Left renal cortex interstitium (tissue), 4 donors: Measurements from ENCODE around the gene DRD2. TPM values are rescaled to one million over a fixed set of nuclear protein-coding genes. Genes with fewer than 3 reads are reported as not detected.

ENCODE experiments used
- DNase-seq, 4 donors: peaks; one replicate each; pipeline ENCODE4 v3.0.0-alpha.2; 2013; ENCODE audit warnings: low read depth in 4 of 4, low spot score in 2 of 4, missing footprints in 1 of 4
- polyA plus RNA-seq, 4 donors: library from polyadenylated mRNA; unstranded; fragments of 120-200 nt; gene quantifications; one replicate each; pipeline ENCODE4 v1.2.1, GENCODE V29; 2013; ENCODE audit not compliant: insufficient read length in 4 of 4

Gene DRD2
- polyA plus RNA-seq, 4 donors: 0.21 to 0.76 (median 0.42) TPM

GRCh38 chr11:113447621-113448315 is 27.4 kb downstream of the DRD2 start:
- no peak for DNase-seq

DNA sequence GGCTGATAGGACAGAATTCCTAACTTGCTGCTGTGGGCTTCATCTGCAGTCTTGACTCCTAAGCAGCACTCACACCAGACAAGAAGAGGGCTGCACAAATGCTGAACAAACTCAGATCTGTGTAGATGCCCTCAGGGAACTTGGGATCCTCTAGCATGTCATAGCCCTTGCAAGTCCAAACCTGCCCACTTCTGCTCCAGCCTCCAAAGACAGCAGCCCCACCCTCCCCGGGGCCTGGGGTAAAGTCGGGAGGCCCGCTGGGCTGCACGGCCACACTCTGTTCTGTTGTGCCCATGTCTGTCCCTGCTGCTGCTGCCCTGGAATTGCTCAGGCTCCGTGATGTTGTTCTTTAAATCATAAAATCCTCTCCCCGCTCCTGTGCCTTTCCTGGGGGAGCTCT is 28.3 kb downstream of the DRD2 start:
- no peak for DNase-seq

DNA sequence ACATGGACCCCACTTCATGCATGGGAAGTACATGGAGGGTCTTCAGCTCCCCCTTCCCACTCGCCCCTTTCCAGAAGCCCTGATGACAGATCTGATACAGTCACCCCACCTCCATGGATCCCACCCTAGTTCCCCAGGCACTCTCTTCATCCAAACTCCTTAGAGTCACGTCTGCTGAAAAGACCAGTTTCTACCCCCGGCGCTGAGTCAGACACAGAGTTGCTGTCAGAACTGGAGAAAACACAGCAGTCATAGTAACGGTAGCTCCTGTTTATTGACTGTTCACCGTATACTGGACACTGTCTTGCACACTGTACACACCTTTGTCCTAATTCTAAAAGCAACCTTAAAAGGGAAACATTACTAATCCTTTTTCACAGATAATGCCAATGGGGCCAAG is 29.1 kb downstream of the DRD2 start:
- DNase-seq: no peak

GRCh38 chr11:113444502-113445123 is 30.6 kb downstream of the DRD2 start:
- peak in 1 of 4 donors; percentile 2 for DNase-seq

- DNase-seq: no peak
These were observed 34.4 kb downstream of the DRD2 start for GRCh38 chr11:113440816-113441215.

DNA sequence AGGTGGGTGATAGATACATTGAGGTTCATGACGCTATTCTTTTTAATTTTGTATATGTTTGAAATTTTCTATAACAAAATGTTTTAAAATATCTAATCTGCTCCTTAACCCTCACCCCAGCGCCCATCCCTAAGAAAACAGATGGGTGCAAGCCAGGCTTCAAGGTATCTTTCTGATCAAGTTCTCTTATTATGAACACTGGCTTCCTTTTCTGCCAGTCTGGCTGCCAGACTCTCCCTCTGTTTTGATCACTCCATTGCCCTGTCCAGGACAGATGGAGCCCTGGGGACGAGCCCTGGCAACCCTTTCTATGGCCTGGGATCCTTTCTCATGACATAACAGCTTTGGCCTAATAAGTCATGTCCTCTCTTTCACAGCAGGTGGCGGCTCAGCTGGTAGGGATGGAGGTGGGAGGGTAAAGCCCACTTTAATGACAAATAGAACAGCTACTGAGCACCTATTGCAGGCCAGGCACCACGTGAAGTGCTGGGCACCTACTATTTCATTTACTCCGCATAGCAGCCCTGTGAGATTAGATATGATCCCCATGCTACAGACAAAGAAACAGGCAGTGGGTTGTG is 38.4 kb downstream of the DRD2 start:
- DNase-seq: no peak

GRCh38 chr11:113435190-113435968 is 39.8 kb downstream of the DRD2 start:
- DNase-seq: no peak

DNA sequence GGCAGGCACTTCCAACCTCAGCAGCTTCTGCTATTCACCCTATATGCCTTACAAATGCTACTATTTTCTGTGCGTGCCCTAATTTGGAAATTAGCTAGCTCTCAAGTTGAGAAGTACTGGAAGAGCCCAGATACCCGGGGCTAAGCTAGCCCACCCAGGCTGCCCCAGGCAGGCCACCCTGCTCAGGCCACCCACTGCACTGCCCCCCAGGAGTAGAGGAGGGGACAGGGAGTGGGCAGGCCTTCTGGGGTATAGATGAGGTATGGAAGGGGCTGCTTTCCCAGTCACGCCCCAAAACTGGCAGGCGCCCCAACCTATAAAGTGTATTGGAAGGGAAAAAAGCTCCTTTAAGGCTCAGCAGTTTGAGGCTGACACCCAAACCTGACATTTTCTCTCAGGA is 43.5 kb downstream of the DRD2 start:
- DNase-seq: no peak

- DNase-seq: no peak
These were observed 48.5 kb downstream of the DRD2 start for GRCh38 chr11:113426686-113427085.

DNA sequence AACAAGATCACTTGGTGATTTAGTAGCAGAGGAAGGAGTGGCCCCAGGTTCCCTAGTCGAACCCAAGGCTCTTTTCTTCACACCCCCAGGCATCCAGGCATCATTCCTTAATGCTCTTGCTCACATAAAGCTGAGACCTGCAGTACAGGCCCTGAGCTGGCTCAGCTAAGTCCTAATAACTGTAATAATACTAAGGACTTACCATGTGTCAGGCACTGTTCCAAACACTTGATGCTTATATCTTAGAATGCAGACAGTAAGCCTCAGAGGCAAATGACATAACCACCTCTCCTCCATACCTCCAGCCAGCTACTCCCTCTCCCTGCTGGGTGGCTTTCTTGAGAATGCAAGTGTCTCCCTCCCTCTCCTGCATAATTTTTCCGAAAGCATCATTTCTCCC is 54.4 kb downstream of the DRD2 start:
- no peak for DNase-seq

- DNase-seq: no peak
These were observed 55.7 kb downstream of the DRD2 start for GRCh38 chr11:113419454-113420003.

- DNase-seq: no peak
These were observed 57.8 kb downstream of the DRD2 start for GRCh38 chr11:113417428-113417827.

- no peak for DNase-seq
These were observed 59.9 kb downstream of the DRD2 start for GRCh38 chr11:113415343-113415742.

DNA sequence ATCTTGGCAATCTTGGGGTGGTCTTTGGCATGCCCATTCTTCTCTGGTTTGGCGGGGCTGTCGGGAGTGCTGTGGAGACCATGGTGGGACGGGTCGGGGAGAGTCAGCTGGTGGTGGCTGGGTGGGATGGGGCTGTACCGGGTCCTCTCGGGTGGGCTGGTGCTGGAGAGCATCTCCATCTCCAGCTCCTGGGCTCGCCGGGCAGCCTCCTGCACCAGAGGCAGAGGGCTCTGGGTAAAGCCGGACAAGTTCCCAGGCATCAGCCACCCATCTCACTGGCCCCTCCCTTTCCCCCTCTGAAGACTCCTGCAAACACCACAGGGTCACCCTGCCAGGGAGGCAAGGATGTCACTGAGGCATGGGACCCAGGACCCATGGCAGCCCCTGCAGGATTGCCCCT is 62.5 kb downstream of the DRD2 start:
- DNase-seq: no peak

GRCh38 chr11:113411536-113411935 is 63.7 kb downstream of the DRD2 start:
- no peak for DNase-seq

- DNase-seq: no peak
These were observed 64.6 kb downstream of the DRD2 start for GRCh38 chr11:113410414-113411135.

DNA sequence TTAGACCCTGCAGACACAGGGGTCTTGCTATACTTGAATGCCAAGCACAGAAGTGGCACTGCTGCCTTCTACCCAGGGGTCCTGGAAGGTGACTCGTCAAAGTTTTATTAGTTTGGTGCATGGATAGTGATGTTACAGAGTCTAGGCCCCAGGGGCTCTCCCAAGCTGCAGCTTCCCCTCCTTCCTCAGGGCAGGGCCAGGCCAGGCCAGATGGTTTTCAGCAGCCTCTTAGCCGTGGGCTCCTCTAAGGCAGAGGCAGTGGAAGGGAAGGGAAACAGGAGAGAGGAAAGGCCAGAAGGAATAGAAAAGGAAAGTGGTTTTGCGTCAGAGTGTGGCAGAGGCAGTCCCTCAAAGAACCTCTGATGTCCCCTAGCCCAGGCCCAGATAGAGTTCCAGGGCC is 65.7 kb downstream of the DRD2 start:
- DNase-seq: no peak

- no peak for DNase-seq
These were observed 66.3 kb downstream of the DRD2 start for GRCh38 chr11:113408887-113409286.

GRCh38 chr11:113408206-113408605 is 67.0 kb downstream of the DRD2 start:
- no peak for DNase-seq

GRCh38 chr11:113407163-113407562 is 68.0 kb downstream of the DRD2 start:
- no peak for DNase-seq
